HG03045 (cell line): ENCODE results near the gene CCNL2.
A peak's percentile ranks its signal among the peaks of the same experiment; 100 is the strongest.
"Not testable (repeated sequence)": the region's sequence is repeated elsewhere in the genome, so short reads cannot be mapped to it uniquely, and the experiment has no call there.

Source experiments
- ATAC-seq: cut with Tn5 transposase; IDR thresholded peaks from one replicate; pipeline ENCODE4 v1.9.1; 2021; ENCODE audit warnings: mild to moderate bottlenecking, moderate library complexity; ENCODE audit not compliant: unreplicated experiment

CCNL2 gene

GRCh38 chr1:1402072-1402900 is 3.2 kb upstream of the CCNL2 start:
- ATAC-seq = no peak

DNA sequence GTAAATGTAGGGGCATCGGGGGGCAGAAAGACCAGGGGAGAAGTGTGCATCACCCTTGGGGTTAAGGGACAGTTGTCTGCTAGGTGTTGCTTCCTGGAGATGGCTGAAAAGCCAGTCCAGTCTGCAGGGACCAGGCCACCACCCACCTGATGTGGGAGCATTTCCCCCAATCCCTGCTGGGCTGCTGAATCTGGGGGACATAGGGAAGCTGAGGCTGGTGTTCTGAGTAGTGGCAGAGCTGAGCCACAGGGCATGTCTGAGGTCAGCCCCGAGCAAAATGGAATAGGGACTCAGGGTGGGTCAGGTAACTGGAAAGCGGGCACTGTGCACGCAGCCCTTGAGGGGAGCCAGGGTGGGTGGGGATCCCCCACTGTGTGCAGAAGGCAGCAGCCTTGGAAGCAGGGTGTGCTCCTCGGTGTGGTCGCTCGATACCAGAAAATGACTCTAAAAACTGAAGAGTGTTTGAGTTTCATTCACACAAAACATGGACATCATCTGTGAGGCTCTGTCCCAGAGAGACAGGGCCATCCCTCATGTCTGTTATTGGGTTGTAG is 2.4 kb upstream of the CCNL2 start:
- ATAC-seq = no peak

DNA sequence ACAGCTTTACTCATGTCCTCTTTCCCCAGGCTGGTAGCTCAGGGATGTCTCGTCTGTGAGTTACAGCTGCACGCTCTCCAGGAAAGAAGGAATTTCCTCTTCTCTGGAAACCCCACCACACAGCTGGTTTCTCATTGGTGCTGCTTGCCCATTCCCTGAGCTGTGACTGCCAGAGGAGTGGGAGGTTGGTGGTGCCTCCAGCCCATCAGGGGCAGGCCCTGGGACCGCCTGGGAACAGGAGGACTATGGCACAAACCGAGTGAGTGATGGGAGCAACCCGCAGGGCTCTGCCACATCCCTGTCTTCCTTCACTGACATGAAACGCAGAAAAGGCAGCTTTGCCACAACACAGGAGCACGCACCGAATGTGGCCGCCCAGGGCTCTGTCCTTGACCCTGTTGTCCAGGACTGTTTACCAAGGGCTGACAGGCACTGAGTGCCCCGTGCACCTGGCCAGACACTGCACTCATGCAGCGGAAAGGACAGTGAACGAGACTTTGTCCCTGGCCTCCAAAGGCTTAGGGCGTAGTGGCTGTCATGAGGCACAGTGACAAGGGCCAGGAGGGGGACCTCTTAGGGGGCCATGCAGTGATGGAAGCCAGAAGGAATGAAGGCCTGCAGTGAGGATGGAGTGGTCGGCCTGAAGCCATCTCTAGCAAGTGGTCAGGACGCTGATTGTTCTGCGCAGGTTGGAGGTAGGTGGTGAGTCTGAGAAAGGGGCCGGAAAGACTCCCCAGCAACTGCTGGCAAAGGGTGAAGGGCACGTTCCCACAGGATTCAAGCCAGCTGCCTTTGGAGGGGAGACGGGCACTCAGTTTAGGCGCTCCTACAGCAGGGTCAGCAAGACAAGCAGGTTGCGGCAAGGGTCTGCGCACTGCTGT is 1.7 kb upstream of the CCNL2 start:
- ATAC-seq = no peak

DNA sequence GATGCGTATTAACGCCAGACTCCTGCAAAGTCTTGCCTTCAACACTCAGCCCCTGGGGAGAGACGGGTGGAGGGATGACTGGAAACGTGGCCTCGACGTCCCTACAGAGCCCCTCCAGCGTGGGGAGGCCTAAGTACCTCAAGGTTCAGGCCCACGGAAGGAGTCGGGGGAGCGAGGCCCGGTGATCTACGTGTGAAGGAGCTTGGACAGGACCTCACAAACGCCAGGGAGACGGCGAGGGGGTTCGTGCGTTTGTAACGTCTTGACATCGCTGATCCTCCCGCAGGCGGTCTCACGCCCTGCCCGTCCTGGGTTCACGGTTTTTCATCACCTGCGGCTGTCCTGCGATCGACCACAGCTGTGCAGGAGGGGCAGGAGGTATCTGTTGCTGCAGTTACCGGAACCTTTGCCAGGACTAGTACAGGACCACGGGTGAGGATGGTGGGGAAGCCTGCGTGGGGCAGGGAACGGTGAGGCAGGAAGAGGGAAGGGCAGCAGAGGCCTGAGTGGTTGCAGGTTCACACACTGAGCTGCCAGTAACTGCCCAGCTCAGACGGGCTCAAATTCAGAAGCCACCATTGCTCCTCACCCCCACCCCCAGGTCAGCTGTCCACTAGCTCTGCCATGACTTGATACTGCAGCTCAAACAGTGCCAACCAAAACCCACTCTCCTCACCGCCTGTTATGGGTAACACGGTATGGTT is 889 bp upstream of the CCNL2 start:
- ATAC-seq = no peak

DNA sequence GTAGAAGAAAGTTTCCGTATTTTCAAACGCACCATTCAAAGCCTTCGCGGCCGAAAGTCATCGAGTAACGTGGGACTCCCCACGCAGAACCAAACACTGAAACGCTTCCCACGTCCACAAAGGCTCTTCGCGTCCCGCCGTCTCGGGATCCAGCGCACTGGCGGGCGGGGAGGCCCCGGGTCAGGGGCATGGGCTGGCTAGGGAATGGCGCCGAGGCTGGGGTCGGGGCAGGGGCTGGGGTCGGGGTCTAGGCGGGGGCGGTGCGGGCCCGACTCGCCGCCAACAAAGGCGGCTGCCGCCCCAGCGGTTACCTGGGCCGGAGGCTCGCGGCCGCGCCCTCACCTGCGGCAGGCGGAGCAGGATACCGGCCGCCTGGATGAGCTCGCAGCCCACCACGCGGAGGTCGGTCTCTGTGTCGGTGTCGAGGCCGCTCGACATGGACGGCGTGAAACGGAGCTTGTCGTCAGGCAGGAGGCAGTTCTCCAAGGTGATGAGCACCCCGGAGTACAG is 403 bp downstream of the CCNL2 start:
- ATAC-seq = peak; percentile 3

GRCh38 chr1:1397839-1398523 is 1.2 kb downstream of the CCNL2 start:
- no peak for ATAC-seq

DNA sequence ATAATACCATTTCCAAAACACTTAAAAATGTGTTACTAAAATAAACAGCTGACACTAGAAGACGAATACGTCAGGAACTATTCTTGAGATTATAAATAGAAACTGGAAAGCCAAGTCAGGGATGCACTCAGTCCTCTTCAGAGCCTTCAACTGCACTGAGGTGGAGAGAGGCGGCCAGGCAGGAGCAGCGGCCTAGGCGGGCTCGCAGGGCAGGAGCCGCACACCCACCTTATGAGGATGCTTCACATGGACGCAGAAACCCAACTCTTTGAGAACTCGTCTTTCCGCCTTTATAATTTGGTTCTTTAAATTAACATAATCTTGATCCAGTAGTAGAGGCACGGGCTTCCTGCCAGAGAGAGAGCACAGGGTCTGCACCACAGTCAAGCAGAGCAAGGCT is 4.0 kb downstream of the CCNL2 start:
- no peak for ATAC-seq

GRCh38 chr1:1394116-1394515 is 5.0 kb downstream of the CCNL2 start:
- ATAC-seq = no peak

- ATAC-seq = no peak
Measured at GRCh38 chr1:1393428-1393827, 5.7 kb downstream of the CCNL2 start.

- ATAC-seq = no peak
Measured at GRCh38 chr1:1393014-1393413, 6.1 kb downstream of the CCNL2 start.

DNA sequence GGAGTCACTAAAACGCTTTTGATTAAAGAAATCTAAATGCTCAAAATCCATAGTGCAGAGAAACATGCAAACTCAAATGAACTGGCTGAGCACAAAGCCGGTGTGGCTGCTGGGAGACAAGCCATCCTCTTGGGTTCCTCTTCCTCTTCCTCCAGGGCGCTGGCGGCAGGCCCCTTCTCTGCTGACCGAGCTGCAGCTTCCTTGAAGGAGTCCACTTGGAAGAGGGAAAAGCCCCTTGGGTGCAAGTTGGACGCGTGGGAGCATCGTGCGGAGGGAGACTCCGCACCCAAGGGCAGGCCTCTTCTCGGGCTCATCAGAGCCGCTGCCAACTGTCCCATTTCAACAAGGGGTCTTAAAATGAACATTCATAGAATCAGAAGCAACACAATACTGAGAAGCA is 7.9 kb downstream of the CCNL2 start:
- ATAC-seq = no peak

DNA sequence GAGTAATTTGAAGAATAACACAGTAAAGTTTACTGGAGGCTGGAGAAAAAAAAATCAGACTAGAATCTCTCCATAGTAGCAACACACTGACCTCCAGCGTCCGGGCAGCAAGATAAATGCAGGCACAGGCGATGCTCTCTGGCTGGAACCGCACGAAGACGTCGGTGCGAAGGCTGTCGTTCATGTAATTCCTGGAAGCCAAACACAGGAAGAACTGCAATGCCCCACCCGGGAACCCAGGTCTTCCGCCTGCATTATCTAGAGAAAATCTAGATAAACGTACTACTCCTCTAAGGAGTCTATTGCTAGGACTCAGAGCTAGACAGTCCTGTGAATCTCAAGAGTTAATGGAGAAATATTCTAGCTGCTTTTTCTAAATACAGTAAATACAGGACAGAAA is 8.5 kb downstream of the CCNL2 start:
- ATAC-seq = no peak

DNA sequence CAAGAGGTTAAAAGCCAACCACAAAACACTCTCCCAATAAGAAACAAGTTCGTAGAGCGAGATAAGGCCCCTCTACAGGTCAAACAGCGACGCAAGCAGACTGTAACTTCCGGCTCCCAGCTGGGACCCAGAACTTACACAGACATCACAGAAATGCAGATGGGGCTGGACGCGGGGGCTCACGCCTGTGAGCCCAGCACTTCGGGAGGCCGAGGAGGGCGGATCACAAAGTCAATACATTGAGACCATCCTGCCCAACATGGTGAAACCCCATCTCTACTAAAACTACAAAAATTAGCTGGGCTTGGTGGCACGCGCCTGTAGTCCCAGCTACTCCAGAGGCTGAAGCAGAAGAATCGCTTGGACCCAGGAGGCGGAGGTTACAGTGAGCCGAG is 11.1 kb downstream of the CCNL2 start:
- ATAC-seq = no peak

DNA sequence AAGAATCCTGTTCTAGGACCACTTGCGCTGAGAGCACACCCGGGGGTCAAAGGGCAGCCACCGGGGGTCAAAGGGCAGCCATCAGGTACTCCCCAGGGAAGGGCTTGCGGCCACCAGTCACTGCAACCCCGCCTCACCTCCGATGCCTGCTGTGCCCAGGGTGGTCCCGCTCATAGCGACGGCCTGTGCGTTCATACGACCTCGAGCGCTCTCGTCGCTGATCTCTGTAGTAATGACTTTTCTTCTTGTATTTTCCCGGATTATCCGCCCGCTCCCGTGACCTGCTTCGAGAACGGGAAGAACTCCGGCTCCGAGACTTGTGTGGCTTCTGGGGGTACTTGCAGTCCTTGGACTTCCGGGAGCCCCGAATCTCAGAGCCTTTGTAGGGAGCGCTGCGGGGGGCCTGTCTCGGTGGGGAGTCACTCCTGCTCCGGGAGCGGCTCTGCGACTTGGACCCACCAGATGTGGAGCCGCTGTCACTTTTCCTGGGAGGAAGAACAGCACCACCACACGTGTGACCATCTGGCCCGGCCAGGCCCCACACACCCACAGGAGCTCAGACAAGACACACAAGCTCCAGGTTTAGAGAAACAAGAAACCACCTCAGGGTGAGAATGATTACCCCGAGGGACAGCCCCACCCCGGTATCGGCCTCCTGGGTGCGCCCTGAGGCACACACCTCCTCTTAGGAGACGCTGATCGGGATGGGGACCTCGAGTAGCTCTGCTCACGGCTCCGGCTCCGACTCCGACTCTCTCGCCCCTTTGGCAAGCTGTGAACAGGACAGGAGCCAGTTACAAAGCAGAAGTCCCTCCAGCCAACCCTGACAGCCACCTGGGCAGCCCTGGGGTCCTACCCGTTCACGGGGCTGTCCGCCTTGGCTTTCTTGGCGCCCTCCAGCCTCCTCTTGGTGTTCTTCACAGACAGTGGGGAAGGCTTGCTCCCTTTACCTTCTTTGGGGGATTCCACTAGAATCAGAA is 11.7 kb downstream of the CCNL2 start:
- ATAC-seq = no peak

DNA sequence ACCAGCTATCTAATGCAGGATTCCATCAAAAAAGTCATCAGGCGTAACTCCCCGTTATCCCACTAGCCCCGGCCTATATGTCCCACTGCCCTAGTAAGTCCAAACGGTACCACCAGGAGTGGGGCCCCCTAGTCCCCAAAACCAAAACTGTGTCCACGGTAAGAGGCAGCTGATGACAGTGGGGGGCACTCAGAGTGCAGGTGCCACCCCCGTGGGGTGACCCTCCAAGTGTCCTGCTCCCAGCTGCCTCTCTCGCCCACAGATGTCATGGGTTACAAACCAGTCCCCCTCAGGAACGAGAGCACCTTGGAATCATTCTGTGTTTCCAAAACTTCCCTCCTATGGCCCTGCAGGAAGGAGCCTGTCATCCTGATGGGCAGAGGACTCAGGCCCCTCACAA is 13.2 kb downstream of the CCNL2 start:
- ATAC-seq = no peak

- not testable (repeated sequence) for ATAC-seq
Measured at GRCh38 chr1:1385339-1385738, 13.8 kb downstream of the CCNL2 start.

DNA sequence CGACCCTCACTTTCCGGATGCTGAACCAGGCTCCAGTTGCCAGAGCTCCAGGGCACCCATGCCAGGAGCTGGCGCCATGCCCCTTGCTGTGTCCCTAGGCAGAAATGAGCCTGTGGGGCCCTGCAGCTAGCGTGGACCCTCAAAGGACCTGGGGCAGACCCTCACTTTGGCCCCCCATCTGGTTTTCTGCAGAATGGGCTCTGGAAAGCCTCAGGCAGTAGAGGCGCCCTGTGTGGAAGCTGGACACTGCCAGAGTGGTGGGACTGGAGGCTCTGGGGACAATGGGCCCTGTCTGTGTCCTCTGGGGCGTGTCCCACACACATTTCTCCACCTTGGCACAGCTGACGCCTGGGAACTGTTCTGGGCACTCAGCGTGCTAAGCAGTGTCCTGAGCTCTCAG is 17.8 kb downstream of the CCNL2 start:
- no peak for ATAC-seq

DNA sequence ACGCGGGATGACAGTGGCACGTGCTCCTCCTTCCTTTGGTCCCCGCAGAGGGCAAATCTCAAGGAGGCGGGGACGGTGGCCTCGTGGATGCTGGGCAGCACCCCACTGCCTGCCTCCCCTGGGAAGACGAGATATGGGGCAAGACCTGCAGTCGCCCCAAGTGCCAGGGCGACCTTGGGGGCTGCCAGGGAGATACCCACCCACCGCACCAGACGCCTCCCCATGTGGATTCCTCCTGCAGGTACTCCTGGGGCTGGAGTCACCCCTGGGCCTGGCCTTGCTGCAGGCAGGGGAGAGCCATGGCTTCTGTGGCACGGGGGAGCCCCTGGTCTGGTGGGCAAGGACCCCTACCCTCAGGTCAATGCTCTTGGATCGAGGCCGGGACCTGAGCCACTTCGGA is 18.3 kb downstream of the CCNL2 start:
- ATAC-seq = no peak

GRCh38 chr1:1377540-1378205 is 21.5 kb downstream of the CCNL2 start:
- ATAC-seq = no peak
